OCI-LY7 (cell line): ENCODE results near the gene SMARCB1.

Source experiments
- EZH2phosphoT487 ChIP-seq: fragments of 200-600 bp; sonication (generic); IDR thresholded peaks from 2 replicates; pipeline ENCODE4 v1.6.1; 2018; ENCODE audit warnings: low read depth, borderline replicate concordance, mild to moderate bottlenecking, mixed run types, antibody characterized with exemption, low read length, moderate library complexity, mixed read lengths
- TF ChIP-seq, protein P1 (sequence below): fragments of 200-600 bp; sonication (generic); conservative IDR thresholded peaks from 2 replicates; pipeline ENCODE4 v1.5.1; 2014; ENCODE audit warnings: mild to moderate bottlenecking, antibody characterized with exemption, low read length, moderate library complexity, mixed read lengths

DNA sequence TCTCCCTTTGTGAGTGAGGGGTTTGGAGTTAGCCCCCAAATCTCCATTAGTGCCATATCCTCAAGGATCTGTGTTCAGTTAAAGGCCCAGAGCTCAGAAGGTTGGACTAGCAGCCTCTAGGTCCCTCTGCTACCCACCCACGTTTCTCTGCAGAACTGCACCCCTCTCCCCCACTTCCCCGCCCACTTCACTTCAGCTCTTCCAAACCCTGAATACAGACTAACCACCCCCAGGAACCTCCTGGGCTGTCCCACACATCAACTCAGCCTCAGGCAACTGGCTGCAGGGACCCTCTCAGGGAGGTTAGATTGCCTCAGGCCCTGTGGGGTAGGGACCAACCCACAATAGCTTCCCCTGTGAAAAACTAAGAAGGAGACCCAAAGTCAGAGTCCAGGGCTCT lies 33.4 kb upstream of the SMARCB1 start:
- TF ChIP-seq, protein P1, sequence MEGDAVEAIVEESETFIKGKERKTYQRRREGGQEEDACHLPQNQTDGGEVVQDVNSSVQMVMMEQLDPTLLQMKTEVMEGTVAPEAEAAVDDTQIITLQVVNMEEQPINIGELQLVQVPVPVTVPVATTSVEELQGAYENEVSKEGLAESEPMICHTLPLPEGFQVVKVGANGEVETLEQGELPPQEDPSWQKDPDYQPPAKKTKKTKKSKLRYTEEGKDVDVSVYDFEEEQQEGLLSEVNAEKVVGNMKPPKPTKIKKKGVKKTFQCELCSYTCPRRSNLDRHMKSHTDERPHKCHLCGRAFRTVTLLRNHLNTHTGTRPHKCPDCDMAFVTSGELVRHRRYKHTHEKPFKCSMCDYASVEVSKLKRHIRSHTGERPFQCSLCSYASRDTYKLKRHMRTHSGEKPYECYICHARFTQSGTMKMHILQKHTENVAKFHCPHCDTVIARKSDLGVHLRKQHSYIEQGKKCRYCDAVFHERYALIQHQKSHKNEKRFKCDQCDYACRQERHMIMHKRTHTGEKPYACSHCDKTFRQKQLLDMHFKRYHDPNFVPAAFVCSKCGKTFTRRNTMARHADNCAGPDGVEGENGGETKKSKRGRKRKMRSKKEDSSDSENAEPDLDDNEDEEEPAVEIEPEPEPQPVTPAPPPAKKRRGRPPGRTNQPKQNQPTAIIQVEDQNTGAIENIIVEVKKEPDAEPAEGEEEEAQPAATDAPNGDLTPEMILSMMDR = peak; percentile 38; the same call in 1 of the 2 replicates
- TF ChIP-seq EZH2phosphoT487 = no peak
